HG03354 (cell line): Measurements from ENCODE around the gene ALPK1.

ENCODE experiments used
- ATAC-seq: cut with Tn5 transposase; IDR thresholded peaks from one replicate; pipeline ENCODE4 v1.9.1; 2021; ENCODE audit warnings: mild to moderate bottlenecking; ENCODE audit not compliant: unreplicated experiment, poor library complexity, severe bottlenecking

Gene ALPK1

DNA sequence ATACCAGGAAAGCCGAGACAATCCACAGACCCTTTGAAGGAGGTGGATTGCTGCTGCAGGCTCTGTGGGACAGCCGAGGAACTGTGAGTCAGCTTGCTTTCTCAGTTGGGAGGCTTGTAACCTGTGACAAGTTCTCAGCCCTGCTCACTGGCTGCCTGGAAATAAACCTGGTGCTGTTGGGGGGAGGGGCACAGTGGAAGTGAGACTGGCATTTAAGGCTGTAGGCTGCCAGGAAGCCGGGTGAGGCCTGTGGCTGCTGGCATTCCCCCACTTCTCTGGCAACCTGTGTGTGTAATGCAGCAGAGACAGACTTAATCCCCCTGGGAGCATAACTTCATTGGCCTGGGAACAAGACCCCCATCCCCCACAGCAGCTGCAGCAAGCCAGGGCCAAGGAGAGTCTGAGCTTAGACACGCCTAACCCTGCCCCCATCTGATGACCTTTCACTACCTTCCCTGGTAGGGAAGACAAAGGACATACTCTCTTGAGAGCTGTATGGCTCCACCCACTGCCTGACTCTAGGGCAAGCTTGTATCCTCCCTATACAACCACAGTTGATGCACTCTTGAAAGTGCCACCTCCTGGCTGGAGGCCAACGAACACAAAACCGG, 64.1 kb downstream of the ALPK1 start:
- ATAC-seq, result peak; percentile 78

GRCh38 chr4:112370466-112370865, 73.3 kb downstream of the ALPK1 start:
- no peak for ATAC-seq

- no peak for ATAC-seq
Observed at GRCh38 chr4:112371361-112371760, 74.2 kb downstream of the ALPK1 start.

- ATAC-seq, result no peak
Observed at GRCh38 chr4:112374850-112375249, 77.7 kb downstream of the ALPK1 start.

DNA sequence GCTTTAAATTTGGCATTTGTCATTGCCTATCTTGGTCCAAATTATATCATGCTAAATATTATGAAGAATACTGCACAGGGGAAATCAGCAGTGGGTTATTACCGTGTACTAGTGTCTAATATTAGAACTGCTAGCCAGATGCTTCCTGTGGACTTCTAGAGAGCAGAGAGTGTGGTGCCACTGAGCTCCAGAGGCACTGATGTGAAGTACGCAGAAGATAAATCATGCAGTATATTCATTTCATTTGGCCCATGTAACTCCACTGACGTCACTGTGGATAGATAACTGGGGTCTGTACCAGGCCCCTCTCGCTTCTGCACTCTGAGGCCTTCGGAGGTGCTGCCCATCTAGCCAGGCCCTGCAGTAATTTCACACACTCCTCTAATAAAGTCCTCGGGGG, 80.0 kb downstream of the ALPK1 start:
- no peak for ATAC-seq

- no peak for ATAC-seq
Observed at GRCh38 chr4:112377594-112378242, 80.5 kb downstream of the ALPK1 start.

DNA sequence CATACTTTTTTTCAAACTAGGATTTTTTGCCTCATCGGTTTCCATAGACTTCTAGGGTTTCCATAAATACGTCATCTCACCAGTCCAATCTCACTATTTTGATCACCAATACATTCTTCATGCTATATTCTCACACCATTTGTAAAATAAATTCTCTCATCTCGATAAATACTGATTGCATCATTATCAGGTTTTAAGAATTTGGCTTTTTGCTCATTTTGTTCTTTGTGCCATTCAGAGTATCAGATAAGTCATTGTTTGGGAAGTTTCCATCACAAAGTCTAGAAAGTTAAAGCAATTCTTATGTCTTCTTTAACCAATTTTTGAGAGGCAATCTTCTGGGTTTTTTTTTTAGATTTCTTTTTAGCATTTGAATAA, 81.1 kb downstream of the ALPK1 start:
- ATAC-seq, result no peak

DNA sequence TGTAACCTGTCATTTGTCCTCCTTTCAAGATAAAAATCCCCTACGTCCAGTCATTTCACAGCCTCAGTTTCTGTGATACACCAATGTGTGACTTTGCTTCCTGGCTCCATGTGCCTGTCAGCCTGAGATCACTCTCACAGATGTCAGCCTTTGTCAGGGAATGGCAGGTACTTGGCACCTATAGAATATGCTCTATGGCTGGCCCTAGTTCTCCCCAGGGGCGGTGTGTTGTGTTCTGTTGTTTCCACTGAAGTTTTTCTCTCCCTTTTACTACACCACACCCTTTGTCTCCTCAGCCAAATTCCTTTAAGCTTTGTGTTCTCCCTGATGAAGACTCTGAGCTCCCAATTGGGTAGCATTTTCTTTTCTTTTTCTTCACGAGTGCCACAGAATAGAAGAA, 81.7 kb downstream of the ALPK1 start:
- no peak for ATAC-seq

DNA sequence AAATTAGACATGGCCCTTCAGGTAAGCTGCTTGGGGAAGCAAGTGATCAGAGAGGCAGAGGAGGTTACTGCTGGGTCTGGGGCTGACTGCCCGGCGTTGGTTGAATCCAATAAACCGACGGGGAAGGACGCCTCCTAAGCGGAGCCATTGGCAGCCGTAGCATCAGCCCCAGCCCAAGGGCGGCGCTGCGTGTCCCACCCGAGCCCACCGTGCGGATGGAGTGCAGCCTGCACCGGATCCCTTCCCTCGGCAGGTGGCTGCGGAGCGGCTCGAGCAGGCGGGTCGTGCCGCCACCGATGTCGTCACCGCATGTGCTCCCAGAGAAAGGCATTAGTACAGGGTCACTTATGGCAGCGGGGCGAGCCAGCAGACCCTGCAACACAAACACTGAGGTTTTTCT, 82.1 kb downstream of the ALPK1 start:
- no peak for ATAC-seq

DNA sequence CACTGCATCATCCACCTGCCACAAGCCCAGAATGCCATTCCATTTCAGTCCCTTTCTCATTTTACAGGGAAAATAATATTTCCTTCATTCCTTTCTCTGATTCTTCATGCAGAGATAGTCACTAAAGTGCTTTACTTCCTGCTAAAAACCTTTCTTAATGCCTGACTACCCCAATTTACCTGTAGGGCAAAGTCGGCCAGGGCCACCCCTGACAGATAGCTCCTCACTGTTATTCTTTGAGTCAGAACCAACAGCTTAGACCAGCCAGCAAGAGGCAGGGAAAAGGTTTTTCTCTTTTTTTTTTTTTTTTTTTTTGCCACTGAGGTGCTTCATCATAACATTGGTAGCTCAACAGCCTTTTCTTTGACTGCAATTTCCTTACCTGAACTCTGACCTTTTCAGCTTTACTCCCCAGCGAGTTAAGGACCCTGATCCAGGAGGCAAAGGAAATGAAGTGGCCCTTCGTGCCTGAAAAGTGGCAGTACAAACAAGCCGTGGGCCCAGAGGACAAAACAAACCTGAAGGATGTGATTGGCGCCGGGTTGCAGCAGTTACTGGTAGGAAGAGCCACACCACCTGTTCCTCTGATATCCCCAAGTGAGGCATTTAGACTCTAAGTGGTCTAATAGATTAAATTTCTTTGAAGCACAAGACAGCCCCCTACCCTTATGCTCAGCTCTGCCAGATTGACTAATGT, 85.0 kb downstream of the ALPK1 start:
- no peak for ATAC-seq

GRCh38 chr4:112386071-112386470, 88.9 kb downstream of the ALPK1 start:
- no peak for ATAC-seq

- no peak for ATAC-seq
Observed at GRCh38 chr4:112402098-112402497, 104.9 kb downstream of the ALPK1 start.

- ATAC-seq, result no peak
Observed at GRCh38 chr4:112403101-112403945, 106.2 kb downstream of the ALPK1 start.

DNA sequence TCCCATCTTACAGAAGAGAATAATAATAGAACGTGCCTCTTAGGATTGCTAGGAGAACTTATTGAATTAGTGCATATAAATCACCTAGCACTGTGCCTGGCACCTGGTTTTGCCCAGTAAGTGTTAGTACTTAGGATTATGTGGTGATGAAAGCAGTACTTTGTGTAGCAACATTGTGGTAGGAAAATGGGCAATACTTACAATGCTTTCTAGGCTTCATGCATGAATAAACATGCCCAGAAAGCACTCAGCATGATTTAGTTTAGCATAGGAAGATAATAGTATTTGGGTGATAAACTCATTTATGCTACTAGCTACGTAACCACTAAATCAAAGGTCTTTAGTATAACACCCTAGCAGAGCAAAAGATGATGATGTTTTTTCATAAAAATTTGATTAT, 113.2 kb downstream of the ALPK1 start:
- ATAC-seq, result no peak

- ATAC-seq, result no peak
Observed at GRCh38 chr4:112410804-112411203, 113.6 kb downstream of the ALPK1 start.

DNA sequence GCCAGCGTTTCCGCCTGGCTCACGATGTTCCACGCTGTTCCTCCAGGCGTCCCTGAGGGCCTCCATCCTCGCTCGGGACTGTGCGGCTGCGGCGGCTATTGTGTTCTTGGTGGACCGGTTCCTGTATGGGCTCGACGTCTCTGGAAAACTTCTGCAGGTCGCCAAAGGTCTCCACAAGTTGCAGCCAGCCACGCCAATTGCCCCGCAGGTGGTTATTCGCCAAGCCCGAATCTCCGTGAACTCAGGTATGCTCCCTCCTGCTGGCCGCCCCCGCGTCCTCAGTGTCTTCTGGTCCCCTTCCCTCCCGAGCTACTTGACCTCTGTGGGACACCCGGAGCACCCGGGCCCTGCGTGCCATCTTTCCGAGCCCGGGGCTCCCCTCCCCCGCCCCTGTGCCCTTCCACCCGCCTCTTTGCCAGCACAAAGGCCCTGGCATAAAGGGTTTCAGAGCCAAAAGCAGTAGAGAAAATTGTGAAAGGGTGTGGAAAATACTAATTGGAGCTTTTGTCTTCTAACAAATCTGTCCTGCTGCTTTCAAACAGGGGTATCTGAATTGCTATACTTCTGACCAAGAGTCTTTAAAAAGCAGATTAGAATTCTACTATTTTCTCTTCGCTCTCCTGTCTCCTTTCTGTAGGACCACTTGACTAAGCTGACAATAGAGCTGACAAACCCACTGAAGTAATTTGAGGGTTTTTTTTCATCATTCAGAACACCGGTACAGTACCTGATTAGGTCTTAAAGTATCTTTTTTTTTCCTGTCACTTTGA, 114.8 kb downstream of the ALPK1 start:
- no peak for ATAC-seq

- ATAC-seq, result no peak
Observed at GRCh38 chr4:112416464-112416863, 119.3 kb downstream of the ALPK1 start.

- ATAC-seq, result no peak
Observed at GRCh38 chr4:112418092-112418491, 120.9 kb downstream of the ALPK1 start.

DNA sequence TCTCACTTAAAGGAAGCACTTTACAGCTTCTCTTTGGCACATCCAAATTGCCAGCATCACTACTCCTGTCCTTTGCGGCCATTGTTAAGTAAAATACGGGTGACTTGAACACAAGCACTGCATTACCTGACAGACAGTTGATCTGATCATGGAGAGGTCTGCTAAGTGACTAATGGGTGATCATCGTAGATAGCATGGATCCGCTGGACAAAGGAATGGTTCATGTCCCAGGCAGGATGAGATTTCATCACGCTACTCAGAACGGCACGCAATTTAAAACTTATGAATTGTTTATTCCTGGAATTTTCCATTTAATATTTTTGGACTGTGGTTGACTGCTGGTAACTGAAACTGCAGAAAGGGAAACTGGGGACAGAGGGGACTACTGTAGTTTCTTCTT, 124.7 kb downstream of the ALPK1 start:
- no peak for ATAC-seq

GRCh38 chr4:112422644-112423043, 125.5 kb downstream of the ALPK1 start:
- ATAC-seq, result no peak
